ENCODE measurements around the gene RNF157. TPM values are rescaled to one million over a fixed set of nuclear protein-coding genes. Genes with fewer than 3 reads are reported as not detected.

RNF157 gene
- total and polyA plus RNA-seq, 2 of the 13 experiments (the other 11 are each of a cell fraction or from before 2014, with no cell fraction given), result 0.44 to 1.5 TPM

- TF ChIP-seq JARID2 (CRISPR knock-in tag; IDR thresholded peaks at IDR 0.05; ENCODE audit: insufficient replicate concordance) (no peak), ZNF879 (CRISPR knock-in tag; IDR thresholded peaks at IDR 0.05) (no peak), KLF15 (CRISPR knock-in tag; IDR thresholded peaks at IDR 0.05; ENCODE audit: borderline replicate concordance) (no peak; the same call in 1 of the 2 replicates), ZBTB14 (CRISPR knock-in tag; IDR thresholded peaks at IDR 0.05) (no peak), ZBTB4 (CRISPR knock-in tag; IDR thresholded peaks at IDR 0.05; ENCODE audit: borderline replicate concordance) (no peak), HOXA3 (CRISPR knock-in tag; IDR thresholded peaks at IDR 0.05) (0 out of 2 replicates have a peak, but pooled peaks have one; percentile 0), HNF4A (CRISPR knock-in tag; IDR thresholded peaks at IDR 0.05) (no peak), REXO4 (CRISPR knock-in tag; IDR thresholded peaks at IDR 0.05; ENCODE audit: borderline replicate concordance) (no peak), ZHX1 (CRISPR knock-in tag; IDR thresholded peaks at IDR 0.05; ENCODE audit: low read depth) (no peak), NFIC (IDR thresholded peaks at IDR 0.05; ENCODE audit: low read length) (no peak), NFYC (CRISPR knock-in tag; IDR thresholded peaks at IDR 0.05) (peak; percentile 68), KAT2B (IDR thresholded peaks at IDR 0.05; ENCODE audit: borderline replicate concordance, low read depth, low read length) (no peak), MEIS2 (CRISPR knock-in tag; IDR thresholded peaks at IDR 0.05) (0 out of 2 replicates have a peak, but pooled peaks have one; percentile 33), ZNF24 (IDR thresholded peaks at IDR 0.05) (no peak), MED8 (CRISPR knock-in tag; IDR thresholded peaks at IDR 0.05; ENCODE audit: insufficient replicate concordance) (no peak), ZMYM4 (CRISPR knock-in tag; IDR thresholded peaks at IDR 0.05) (no peak)
- TF ChIP-seq, protein P1, sequence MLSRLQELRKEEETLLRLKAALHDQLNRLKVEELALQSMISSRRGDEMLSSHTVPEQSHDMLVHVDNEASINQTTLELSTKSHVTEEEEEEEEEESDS (CRISPR knock-in tag; IDR thresholded peaks at IDR 0.05; ENCODE audit: borderline replicate concordance), result no peak
- TF ChIP-seq, protein P2, sequence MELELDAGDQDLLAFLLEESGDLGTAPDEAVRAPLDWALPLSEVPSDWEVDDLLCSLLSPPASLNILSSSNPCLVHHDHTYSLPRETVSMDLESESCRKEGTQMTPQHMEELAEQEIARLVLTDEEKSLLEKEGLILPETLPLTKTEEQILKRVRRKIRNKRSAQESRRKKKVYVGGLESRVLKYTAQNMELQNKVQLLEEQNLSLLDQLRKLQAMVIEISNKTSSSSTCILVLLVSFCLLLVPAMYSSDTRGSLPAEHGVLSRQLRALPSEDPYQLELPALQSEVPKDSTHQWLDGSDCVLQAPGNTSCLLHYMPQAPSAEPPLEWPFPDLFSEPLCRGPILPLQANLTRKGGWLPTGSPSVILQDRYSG (CRISPR knock-in tag; IDR thresholded peaks at IDR 0.05), result no peak
- TF ChIP-seq, protein P3, sequence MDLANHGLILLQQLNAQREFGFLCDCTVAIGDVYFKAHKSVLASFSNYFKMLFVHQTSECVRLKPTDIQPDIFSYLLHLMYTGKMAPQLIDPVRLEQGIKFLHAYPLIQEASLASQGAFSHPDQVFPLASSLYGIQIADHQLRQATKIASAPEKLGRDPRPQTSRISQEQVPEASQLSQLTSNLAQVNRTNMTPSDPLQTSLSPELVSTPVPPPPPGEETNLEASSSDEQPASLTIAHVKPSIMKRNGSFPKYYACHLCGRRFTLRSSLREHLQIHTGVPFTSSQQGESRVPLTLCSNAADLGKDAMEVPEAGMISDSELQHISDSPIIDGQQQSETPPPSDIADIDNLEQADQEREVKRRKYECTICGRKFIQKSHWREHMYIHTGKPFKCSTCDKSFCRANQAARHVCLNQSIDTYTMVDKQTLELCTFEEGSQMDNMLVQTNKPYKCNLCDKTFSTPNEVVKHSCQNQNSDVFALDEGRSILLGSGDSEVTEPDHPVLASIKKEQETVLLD (CRISPR knock-in tag; IDR thresholded peaks at IDR 0.05; ENCODE audit: low read depth), result peak; percentile 75; the same call in 1 of the 2 replicates
Observed at GRCh38 chr17:76240461-76241203, at the start of gene RNF157 (continued).
